Measurements from ENCODE around the gene NKD2.
"Not testable (repeated sequence)": the region's sequence is repeated elsewhere in the genome, so short reads cannot be mapped to it uniquely, and the experiment has no call there.

Gene NKD2, protein sequence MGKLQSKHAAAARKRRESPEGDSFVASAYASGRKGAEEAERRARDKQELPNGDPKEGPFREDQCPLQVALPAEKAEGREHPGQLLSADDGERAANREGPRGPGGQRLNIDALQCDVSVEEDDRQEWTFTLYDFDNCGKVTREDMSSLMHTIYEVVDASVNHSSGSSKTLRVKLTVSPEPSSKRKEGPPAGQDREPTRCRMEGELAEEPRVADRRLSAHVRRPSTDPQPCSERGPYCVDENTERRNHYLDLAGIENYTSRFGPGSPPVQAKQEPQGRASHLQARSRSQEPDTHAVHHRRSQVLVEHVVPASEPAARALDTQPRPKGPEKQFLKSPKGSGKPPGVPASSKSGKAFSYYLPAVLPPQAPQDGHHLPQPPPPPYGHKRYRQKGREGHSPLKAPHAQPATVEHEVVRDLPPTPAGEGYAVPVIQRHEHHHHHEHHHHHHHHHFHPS

DNA sequence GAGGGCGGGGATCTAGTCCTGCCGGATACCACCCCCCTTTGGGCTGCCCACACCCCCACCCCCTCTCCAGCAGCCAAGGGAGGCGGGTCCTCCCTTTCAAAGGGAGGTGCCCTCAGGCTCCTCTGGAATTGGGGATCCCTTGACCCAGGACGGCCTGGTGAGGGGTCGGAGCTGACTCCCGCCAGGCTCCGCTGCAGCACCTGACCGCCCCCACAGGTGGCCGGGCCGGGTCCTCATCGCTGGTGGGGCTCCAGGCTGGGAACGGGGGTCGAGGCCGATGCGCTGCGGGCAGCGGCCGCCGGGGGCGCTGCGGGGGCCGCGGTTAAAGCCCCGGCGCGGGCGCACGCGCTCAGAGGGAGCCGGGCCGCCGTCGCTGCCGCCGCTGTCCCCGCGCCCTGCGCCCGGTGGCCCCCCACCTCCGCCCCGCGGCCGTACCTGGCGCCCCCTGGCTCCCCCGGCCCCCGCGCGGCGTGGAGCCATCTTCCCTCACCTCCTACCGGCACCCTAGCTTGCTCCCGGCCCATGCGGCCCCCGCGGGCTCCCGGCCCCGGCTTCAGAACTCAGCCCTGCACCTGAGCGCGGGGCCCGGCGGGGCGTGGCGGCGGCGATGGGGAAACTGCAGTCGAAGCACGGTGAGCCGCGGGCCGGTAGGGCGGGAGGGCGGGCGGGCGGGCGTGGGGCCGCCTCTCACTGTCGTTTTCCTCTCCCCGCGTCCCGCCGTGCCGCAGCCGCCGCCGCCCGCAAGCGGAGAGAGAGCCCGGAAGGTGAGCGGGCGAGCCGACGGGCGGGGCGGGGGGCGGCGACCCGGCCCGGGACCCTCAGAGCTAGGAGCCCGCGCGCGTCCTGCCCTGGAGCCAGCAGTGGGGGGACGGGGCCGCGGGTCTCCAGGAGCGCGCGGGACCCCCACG, at the start of gene NKD2:
Gene NKD2 (plus strand): TSS at position 352 of the 908 bp plus-strand sequence. CDS start 256 bp downstream, at position 608.
- peak; percentile 51 to 68 for DNase-seq

DNA sequence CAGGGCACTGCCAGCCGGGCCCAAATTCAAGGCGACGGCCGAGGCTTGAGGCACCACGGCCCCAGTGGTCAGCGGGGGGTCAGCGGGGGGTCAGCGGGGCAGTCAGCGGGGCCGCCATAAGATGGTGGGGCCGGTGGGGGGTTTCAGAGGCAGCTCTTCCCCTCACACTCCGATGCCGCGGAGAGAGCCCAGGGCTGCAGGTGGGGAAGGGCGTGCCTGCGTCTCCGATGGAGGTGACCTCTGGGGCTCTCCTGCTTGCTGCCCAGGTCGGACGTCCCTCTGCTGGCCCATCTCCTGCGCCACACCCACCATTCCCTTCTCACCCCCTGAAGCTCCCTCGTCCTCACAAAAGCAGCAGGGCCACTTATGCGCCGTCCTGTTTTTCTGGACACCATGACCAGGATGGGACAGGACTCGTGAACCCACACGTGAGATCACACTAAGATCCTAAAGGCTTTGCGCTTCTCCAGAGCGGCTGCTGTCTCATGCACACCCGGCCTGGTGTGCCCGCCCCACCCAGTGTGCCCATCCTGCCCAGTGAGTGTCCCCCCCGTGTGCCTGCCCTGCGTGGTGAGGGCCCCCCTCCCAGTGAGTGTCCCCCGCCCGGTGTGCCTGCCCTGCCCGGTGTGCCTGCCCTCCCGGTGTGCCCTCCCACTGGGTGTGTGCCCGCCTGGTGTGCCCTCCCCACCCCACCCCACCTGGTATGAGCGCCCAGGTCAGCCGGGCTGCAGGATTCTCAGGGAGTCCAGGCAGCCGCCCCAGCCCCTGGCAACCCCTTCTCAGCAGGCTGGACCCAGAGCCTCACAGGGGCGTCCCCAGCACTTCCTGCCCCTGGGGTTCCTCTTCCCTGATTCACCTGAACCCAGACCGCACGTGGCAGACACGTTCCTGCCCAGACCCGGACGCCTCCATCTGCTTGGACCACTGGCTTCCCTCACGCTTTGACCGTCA, 48.7 kb upstream of the NKD2 start:
- no peak for DNase-seq

- DNase-seq = no peak
Observed at GRCh38 chr5:960551-960950, 48.1 kb upstream of the NKD2 start.

DNA sequence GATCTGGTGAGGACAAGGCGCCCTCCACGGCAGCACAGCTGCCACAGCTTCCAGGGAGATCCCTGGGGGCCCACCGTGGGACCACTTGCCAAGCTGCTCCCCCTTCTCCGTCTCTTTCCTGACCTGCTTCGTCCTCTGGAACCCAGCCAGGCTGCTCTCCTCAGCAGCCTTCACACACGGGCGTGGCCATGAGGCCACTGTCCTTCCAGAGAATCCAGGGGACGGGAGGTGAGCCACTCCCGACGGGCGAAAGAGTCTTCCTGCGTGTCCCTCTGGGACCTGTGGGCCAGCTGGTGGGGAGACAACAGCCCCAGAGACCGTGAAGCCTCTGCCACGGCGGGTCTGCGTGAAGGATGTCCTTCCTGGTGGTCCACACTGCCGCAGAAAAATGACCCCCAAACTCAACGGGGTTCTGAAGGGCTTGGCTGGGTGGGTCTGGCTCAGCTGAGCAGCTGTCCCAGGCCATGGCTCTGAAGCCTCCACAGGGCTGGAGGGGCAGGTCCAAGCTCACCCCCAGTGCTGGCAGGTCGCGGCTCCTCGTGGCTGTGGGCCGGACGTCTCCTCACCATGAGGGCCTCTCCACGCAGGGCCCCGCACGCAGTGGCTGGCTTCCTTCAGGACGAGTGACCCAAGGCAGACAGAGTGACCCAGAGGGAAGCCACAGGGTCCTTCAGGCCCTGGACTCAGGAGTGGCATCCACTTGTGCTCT, 47.4 kb upstream of the NKD2 start:
- DNase-seq = no peak

- DNase-seq = no peak
Observed at GRCh38 chr5:961711-962240, 46.8 kb upstream of the NKD2 start.

DNA sequence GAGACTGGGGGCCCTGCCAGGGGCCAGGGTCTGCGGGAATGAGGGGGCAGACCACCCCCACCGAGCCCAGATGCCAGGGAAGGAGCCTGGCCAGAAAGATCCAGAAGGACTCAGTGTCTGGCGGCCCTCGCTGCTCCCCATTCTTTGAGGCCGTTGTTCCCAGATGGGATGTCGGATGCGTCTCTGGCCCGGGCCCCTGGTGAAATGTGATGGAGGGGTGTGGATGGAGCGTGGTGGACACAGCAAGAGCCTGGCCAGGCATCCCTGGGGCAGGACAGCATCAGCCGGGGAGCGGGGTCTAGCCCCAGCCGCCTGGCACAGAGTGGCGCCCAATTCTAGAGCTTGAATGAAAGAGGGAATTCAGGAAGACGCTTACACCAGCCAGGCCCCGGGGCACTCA, 46.2 kb upstream of the NKD2 start:
- no peak for DNase-seq

DNA sequence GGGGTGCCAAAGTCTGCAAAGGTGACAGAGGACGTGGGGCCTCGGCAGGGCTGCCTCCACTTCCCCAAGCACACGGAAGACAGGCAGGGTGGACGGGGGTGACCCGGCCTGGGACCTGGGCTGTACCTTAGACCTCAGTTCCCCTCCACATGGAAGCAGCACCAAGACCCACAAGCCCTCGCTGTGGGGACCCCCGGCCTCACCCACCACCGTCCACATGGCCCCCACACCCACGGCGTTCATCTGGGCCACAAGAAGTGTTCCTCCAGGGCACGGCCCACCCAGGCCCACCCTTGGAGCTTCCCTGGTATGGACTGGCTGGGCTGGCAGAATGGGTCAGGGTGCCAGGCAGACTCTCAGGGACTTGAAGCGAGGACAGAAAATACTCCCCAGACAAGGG, 45.8 kb upstream of the NKD2 start:
- no peak for DNase-seq

DNA sequence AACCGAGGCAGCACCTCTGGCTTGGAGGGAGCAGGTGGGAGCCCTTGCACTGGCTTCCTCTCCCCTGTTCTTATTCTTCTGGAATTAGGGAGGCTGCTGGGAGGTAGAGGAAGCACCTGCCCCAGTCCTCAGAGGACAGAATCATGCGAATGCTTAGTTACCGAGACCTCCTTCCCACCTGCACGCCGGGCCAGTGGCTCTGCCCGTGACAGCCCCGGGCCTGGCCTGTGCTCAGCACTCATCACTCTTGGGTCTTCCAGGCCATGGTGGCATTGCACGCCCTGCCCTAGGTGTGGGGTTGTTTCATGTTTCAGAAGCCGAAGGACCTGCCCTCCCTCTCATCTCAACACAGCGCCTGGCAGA, 45.3 kb upstream of the NKD2 start:
- DNase-seq = no peak

- DNase-seq = peak; percentile 31 to 56
Observed at GRCh38 chr5:963673-964531, 44.7 kb upstream of the NKD2 start.

- DNase-seq = no peak
Observed at GRCh38 chr5:964821-965220, 43.8 kb upstream of the NKD2 start.

GRCh38 chr5:965604-966344, 42.8 kb upstream of the NKD2 start:
- DNase-seq = no peak

GRCh38 chr5:966345-966710, 42.3 kb upstream of the NKD2 start:
- DNase-seq = no peak

- no peak for DNase-seq
Observed at GRCh38 chr5:966941-967340, 41.7 kb upstream of the NKD2 start.

DNA sequence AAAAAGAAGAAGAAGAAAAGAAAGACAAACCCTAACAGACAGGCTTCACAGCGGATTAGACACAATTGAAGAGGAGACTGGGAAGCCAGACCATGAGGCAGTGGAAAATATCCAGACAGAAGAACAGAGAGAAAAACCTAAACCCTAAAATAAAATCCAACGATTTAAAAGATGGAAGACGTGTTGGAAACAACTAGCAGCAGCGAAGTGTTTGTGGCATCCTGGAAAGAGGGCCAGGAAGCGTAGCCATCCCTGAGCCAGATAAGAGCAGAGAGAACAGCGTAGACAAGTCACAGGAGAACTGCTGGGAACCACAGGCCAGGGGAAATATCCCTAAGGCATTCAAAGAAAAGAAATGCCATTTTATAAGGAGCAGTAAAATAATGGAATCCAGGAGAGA, 39.7 kb upstream of the NKD2 start:
- no peak for DNase-seq

DNA sequence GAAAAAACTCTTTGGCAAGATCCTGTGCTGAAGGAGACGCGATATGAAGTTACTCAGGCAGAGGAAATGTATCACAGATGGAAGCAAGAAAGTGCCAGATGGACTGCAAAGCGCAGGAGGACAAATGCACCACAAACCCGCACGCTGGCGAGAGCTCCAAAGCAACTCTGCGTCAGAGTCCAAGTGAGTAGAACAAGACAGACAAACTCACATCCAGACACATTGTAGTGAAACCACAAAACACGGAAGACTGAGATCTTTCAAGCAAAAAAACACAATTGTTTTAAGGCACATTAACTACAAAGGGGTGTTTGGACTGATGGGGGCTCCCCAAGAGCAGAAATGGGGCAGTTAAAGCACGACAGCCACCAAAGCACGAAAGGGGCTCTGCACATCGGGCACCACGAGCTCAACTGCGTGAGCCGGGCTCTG, 39.2 kb upstream of the NKD2 start:
- DNase-seq = no peak

- DNase-seq = not testable (repeated sequence)
Observed at GRCh38 chr5:972575-972974, 36.0 kb upstream of the NKD2 start.

- no peak for DNase-seq
Observed at GRCh38 chr5:976849-977751, 31.5 kb upstream of the NKD2 start.

DNA sequence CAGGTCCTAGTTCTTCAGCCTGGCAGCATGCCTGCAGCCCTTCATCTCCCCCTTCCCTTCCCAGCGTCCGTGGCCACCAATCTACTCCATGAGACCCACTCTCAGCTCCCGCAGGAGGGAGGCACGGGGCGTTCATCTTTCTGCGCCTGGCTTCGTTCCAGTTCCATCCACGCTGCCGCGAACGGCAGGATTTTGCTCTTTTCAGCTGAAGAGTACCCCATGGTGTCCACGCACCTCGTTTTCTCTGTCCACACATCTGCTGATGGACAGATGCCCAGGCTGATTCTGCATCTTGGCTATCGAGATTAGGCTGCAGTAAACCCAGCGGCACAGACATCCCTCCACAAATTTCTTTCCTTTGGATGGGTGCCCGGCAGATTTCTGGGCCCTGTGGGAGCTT, 30.5 kb upstream of the NKD2 start:
- no peak for DNase-seq

- DNase-seq = no peak
Observed at GRCh38 chr5:978693-979092, 29.9 kb upstream of the NKD2 start.
